GM12878 (cell line): ENCODE results near the gene ZC3H6.

ENCODE experiments used
- CEBPZ ChIP-seq: fragments of 150-350 bp; IDR thresholded peaks from 2 replicates; pipeline ENCODE4 v1.6.1; 2016; ENCODE audit warnings: low read depth, low read length
- CTCF ChIP-seq, 3 experiments: IDR thresholded peaks in 2 of 3; conservative IDR thresholded peaks in 1 of 3; 2 replicates each; pipeline ENCODE4 v1.5.1; 2011; ENCODE audit warnings: low read depth in 3 of 3, low read length in 3 of 3, mild to moderate bottlenecking in 3 of 3, control low read depth in 2 of 3, moderate library complexity in 2 of 3, inconsistent platforms in 1 of 3, mixed read lengths in 1 of 3; ENCODE audit not compliant: control insufficient read depth in 2 of 3, insufficient read depth in 1 of 3; ENCODE audit errors: extremely low read depth in 1 of 3
- EP300 ChIP-seq, 2 experiments: fragments of 150-350 bp in 1 of 2; IDR thresholded peaks; 2 replicates each; pipeline ENCODE4 v1.6.1; 2011 to 2012; ENCODE audit warnings: low read depth in 2 of 2, low read length in 2 of 2, borderline replicate concordance in 1 of 2, improper control_type of control experiment in 1 of 2, inconsistent platforms in 1 of 2; ENCODE audit not compliant: control insufficient read depth in 1 of 2
- EZH2 ChIP-seq: IDR thresholded peaks from 2 replicates; pipeline ENCODE4 v1.6.1; 2012; ENCODE audit warnings: low read depth, mild to moderate bottlenecking, control low read depth, inconsistent platforms, low read length, borderline replicate concordance; ENCODE audit not compliant: control insufficient read depth
- JUNB ChIP-seq: IDR thresholded peaks from 2 replicates; pipeline ENCODE4 v1.6.1; 2016; ENCODE audit warnings: antibody characterized with exemption, mild to moderate bottlenecking
- NFXL1 ChIP-seq: fragments of 450-650 bp; IDR thresholded peaks from 2 replicates; pipeline ENCODE4 v1.6.1; 2017; ENCODE audit warnings: antibody characterized with exemption, mild to moderate bottlenecking, borderline replicate concordance
- NR2C2 ChIP-seq: IDR thresholded peaks from 2 replicates; pipeline ENCODE4 v1.6.1; 2011; ENCODE audit warnings: borderline replicate concordance, low read depth; ENCODE audit not compliant: control insufficient read depth, insufficient read length
- RAD51 ChIP-seq: fragments of 450-650 bp; IDR thresholded peaks from 2 replicates; pipeline ENCODE4 v1.6.1; 2016; ENCODE audit warnings: moderate library complexity, mild to moderate bottlenecking, inconsistent platforms
- STAT1 ChIP-seq: fragments of 450-650 bp; conservative IDR thresholded peaks from 2 replicates; pipeline ENCODE4 v1.6.1; 2014; ENCODE audit warnings: antibody characterized with exemption, mild to moderate bottlenecking
- TAF1 ChIP-seq: IDR thresholded peaks from 2 replicates; pipeline ENCODE4 v1.6.1; 2011; ENCODE audit warnings: mild to moderate bottlenecking, low read depth, low read length, borderline replicate concordance

- TF ChIP-seq CTCF (IDR thresholded peaks at IDR 0.05 in 2 of 3, conservative IDR thresholded peaks at IDR 0.05 in 1 of 3; ENCODE audit: control insufficient read depth in 2 of 3, extremely low read depth in 1 of 3, insufficient read depth in 1 of 3, low read depth in 3 of 3, low read length in 3 of 3) (no peak), NFXL1 (no peak), TAF1 (no peak), RAD51 (no peak), CEBPZ (no peak), STAT1 (no peak), EP300 (IDR thresholded peaks at IDR 0.05; ENCODE audit: borderline replicate concordance in 1 of 2, control insufficient read depth in 1 of 2, low read depth in 2 of 2, low read length in 2 of 2) (no peak), EZH2 (no peak), NR2C2 (no peak), JUNB (no peak)
These were observed 26.6 kb downstream of the ZC3H6 start for GRCh38 chr2:112301973-112302372.
